Activated CD4-positive, alpha-beta T cell treated with anti-CD3 and anti-CD28 coated beads for 48 hours (primary cell): ENCODE data around the gene FAM222A.
A peak's percentile ranks its signal among the peaks of the same experiment; 100 is the strongest.

Experiments used
- DNase-seq: peaks from one replicate; pipeline ENCODE4 v3.0.0-alpha.2; 2020

The FAM222A gene

DNA sequence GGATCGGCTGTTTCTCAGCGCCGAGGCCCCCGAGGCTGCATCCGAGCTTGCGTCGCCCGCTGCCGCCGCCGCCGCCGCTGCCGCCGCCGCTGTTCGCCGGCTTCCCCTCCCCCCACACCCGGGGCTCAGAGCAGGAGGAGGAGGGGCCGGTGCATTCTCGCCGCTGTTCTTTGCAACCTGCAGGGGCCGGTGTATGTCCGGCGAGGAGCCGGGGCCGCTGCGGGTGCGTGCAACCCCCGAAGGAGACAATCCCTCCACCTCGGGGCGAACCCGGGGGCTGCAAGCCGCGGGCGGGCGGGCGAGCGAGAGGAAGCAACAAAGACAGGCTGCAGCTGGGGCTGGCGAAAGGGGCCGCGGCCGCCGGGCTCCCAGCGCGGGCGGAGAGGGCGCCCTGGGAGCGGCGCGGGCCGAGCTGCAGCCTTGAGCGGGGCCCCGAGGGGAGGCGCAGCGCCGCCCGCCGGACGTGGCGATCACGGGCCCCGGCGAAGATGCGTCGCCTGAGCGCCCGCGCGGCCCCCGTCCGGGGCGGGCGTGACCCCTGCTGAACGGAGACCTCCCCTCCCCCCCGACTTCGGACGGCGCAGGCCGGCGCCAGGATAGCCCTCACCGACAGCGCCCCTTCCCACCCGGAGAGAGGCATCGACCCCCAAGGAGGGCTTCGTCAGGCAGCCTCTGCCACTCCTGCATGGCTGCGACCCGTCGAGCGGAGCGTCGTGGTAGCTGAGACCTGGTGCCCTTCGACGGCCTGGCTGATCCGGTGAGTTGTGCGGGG is 702 bp downstream of the FAM222A start:
- DNase-seq, result peak; percentile 59

- no peak for DNase-seq
These were observed 1.3 kb downstream of the FAM222A start for GRCh38 chr12:109714913-109715244.

- DNase-seq, result peak; percentile 11
These were observed 1.9 kb downstream of the FAM222A start for GRCh38 chr12:109715310-109716091.

GRCh38 chr12:109716092-109716479 is 2.5 kb downstream of the FAM222A start:
- no peak for DNase-seq

GRCh38 chr12:109716512-109717389 is 3.1 kb downstream of the FAM222A start:
- DNase-seq, result no peak

GRCh38 chr12:109717390-109718357 is 4.0 kb downstream of the FAM222A start:
- DNase-seq, result no peak

DNA sequence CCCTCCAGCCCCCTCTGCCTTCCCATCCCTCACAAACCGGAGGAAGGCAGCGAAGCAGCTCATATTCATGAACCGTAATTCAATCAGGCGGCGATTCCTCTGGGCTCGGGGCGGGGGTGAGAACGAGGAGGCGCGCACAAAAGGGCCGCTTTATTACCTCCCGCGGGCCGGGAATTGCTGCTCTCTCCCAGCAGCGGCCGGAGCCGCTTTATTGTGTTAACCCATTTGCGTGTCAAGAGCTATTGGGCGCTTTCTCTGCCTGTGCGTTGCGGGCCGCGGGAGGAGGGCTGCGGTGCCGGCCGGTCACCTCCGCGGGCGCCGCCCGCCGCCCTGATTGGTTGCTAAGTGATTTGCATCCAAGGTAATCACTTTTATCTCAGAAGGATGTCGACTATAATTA is 4.8 kb downstream of the FAM222A start:
- no peak for DNase-seq

- no peak for DNase-seq
These were observed 5.7 kb downstream of the FAM222A start for GRCh38 chr12:109719123-109720022.

GRCh38 chr12:109720152-109720856 is 6.7 kb downstream of the FAM222A start:
- DNase-seq, result no peak

DNA sequence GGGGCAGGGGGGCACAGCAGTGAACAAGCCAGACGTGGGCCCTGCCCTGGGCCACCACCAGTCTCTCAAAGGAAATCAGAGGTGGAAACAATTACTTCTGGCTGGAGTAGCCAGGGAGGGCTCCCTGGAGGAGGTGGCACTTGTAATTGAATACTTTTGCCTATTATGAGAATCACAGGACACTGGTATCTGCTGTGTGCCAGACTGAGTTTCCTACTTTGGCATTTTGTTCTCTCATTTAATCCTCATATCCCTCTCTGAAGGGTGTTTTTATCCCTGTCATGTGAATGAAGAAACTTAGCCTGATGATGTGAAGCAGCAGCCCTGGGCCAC is 7.2 kb downstream of the FAM222A start:
- DNase-seq, result no peak

DNA sequence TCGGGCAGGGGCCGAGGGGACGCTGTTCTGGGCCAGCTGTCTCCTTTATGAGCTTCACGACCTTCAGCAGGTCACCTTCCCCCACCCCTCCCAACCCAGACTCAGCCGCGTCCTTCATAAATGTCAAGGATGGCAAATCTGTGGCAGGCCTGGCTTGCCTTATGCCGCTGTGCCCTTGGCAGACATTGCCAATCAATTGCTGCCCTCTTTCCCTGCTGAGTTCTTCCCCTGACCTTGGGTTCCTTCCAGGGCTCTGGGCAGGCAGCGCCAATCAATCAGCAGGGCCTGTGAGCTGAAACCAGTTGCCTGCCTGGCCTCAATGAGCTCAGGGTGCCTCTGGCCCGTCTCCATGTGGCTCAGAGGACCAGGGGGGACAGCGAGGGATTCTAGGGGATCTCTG is 7.7 kb downstream of the FAM222A start:
- no peak for DNase-seq

DNA sequence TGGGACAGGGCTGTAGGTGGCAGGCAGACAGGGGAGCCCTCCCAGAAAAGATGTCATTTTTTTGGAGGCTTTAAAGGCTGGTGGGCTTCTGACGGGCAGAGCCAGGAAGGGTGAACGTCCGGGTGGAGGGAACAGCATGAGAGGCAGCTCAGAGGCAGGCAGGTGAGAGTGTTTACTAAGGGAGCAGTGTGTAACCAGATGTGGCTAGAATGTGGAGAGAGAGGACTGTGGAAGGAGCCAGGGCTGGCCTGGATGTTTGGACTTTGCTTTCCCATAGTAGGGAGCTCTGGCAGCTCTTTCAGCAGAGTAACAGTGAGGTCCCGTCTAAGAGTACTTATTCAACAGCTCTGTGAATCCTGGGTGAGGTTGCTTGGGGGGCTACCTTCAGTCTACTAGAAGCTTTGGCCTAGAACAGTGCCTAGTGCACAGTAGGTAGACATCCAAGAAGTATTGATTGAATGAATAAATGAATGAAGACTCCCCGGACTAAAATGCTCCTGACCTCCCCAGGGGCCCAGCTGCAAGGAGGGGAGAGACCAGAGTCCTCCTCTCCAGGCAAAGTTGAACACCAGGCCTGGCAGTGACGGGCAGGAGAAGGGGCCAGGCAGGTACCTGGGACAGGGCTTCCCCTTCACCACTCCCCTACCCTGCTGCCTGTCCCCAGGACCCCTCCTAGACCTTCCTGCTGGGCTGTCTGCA is 8.5 kb downstream of the FAM222A start:
- DNase-seq, result no peak

DNA sequence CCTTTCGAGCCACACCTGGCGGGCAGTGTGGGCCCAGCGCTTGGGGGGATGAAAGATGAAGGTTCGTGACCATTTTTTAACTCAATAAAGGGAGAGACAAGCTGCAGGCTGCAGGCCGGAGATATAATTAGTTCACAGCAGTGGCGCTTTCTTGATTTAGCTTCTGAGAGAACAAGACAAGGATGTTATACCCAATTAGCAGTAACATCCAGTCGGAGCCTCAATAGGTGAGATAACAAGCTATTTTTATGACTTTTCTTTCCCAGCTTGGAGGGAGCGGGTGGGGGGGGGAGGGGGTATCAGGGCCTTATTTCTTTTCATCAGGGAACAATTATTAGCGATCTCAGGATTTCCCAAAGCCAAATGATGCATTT is 9.1 kb downstream of the FAM222A start:
- no peak for DNase-seq

GRCh38 chr12:109723311-109723881 is 9.8 kb downstream of the FAM222A start:
- no peak for DNase-seq

- DNase-seq, result no peak
These were observed 10.8 kb downstream of the FAM222A start for GRCh38 chr12:109724321-109724892.

- no peak for DNase-seq
These were observed 11.9 kb downstream of the FAM222A start for GRCh38 chr12:109725321-109726105.

- no peak for DNase-seq
These were observed 12.5 kb downstream of the FAM222A start for GRCh38 chr12:109726106-109726497.

DNA sequence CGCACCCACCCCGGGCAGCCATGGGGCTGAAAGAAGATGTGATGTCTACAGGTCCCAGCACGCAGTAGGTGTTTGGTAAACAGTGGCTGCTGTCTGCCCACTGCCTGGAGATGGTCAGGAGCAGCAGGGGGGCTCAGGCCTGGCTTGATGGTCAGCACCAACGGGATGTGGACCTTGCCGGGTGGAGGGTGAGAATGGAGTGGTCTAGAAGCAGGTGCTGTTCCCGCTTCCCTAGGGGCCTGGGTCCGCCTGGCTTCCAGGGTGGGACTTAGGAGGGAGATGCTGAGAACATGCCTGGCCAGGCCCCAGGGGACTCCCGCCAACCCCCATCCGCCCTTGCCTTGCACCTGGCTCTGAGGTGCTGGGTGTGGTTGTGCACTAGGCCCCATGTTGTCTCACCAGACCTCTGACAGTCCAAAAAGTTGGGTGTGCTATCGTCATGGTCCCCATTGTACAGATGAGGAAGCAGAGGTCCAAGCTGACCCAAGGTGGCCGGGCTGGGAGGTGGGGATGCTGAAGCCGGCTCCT is 12.9 kb downstream of the FAM222A start:
- no peak for DNase-seq
